GM23338 (cell line): ENCODE results near the gene ATF1.

Experiments
- CTCF ChIP-seq, 2 experiments: fragments of 200-600 bp in 1 of 2; sonication (generic) in 1 of 2; conservative IDR thresholded peaks; 2 replicates each; pipeline versions ENCODE4 v1.5.1 to v1.6.1; 2016 to 2017; ENCODE audit warnings: antibody characterized with exemption in 2 of 2, low read depth in 2 of 2, mild to moderate bottlenecking in 2 of 2, moderate library complexity in 1 of 2
- POLR2AphosphoS5 ChIP-seq: IDR thresholded peaks from 2 replicates; pipeline ENCODE4 v1.6.1; 2016; ENCODE audit warnings: antibody characterized with exemption, low read depth

GRCh38 chr12:50745861-50746260 is 18.0 kb upstream of the ATF1 start:
- TF ChIP-seq CTCF (conservative IDR thresholded peaks at IDR 0.05; ENCODE audit: low read depth in 2 of 2) (no peak), POLR2AphosphoS5 (no peak)
